Neural cell (in vitro differentiated cells): ENCODE results near the gene NLRP5. TPM values are rescaled to one million over a fixed set of nuclear protein-coding genes. Genes with fewer than 3 reads are reported as not detected.

ENCODE experiments used
- H2AFZ ChIP-seq: fragments of 200-600, 300-800 bp; sonication (generic), shearing (Covaris generic); 2 replicates; pipeline ENCODE4 v1.6.0; 2014; ENCODE audit warnings: low read depth, mild to moderate bottlenecking, antibody characterized with exemption, low read length, moderate library complexity
- H3F3A ChIP-seq: fragments of 200-600 bp; shearing (Covaris generic); 2 replicates; pipeline ENCODE4 v1.6.1; 2016; ENCODE audit warnings: mild to moderate bottlenecking, moderate library complexity, mixed read lengths, antibody characterized with exemption, low read length; ENCODE audit not compliant: insufficient read depth, poor library complexity, severe bottlenecking
- H3K27ac ChIP-seq: fragments of 200-600, 300-800 bp; sonication (generic), shearing (Covaris generic); 2 replicates; pipeline ENCODE4 v1.5.1; 2014; ENCODE audit warnings: mild to moderate bottlenecking, low read length, moderate library complexity
- H3K27me3 ChIP-seq: fragments of 300-800, 200-600 bp; sonication (generic), shearing (Covaris generic); 2 replicates; pipeline ENCODE4 v1.6.0; 2014; ENCODE audit warnings: mild to moderate bottlenecking, low read depth, low read length, moderate library complexity; ENCODE audit not compliant: insufficient read depth
- H3K36me3 ChIP-seq: fragments of 300-800, 200-600 bp; sonication (generic), shearing (Covaris generic); 2 replicates; pipeline ENCODE4 v1.5.1; 2014; ENCODE audit warnings: mild to moderate bottlenecking, antibody characterized with exemption, low read length, moderate library complexity; ENCODE audit not compliant: insufficient read depth
- H3K4me2 ChIP-seq: fragments of 300-800, 200-600 bp; sonication (generic), shearing (Covaris generic); 2 replicates; pipeline ENCODE4 v1.6.0; 2014; ENCODE audit warnings: mild to moderate bottlenecking, low read length
- H3K4me3 ChIP-seq: fragments of 300-800, 200-600 bp; sonication (generic), shearing (Covaris generic); 2 replicates; pipeline ENCODE4 v1.5.1; 2014; ENCODE audit warnings: mild to moderate bottlenecking, low read length, moderate library complexity
- H3K79me2 ChIP-seq: fragments of 200-600 bp; shearing (Covaris generic); replicated peaks from 2 replicates; pipeline ENCODE4 v1.6.0; 2014; ENCODE audit warnings: mild to moderate bottlenecking, low read length, moderate library complexity; ENCODE audit not compliant: insufficient read depth
- H3K9ac ChIP-seq: fragments of 300-800, 200-600 bp; sonication (generic), shearing (Covaris generic); 2 replicates; pipeline ENCODE4 v1.6.1; 2016; ENCODE audit warnings: mild to moderate bottlenecking, low read length, mixed read lengths
- H3K9me2 ChIP-seq: fragments of 200-600 bp; shearing (Covaris generic); 2 replicates; pipeline ENCODE4 v1.6.1; 2016; ENCODE audit warnings: mild to moderate bottlenecking, low read length, mixed read lengths; ENCODE audit not compliant: insufficient read depth
- H3K9me3 ChIP-seq: fragments of 200-600, 300-800 bp; sonication (generic), shearing (Covaris generic); 2 replicates; pipeline ENCODE4 v1.6.1; 2016; ENCODE audit warnings: mild to moderate bottlenecking, mixed run types, low read length, moderate library complexity, mixed read lengths
- H4K20me1 ChIP-seq: fragments of 200-600 bp; shearing (Covaris generic); 2 replicates; pipeline ENCODE4 v1.6.1; 2016; ENCODE audit warnings: mild to moderate bottlenecking, mixed run types; ENCODE audit not compliant: insufficient read depth
- CTCF ChIP-seq: fragments of 450-650 bp; IDR thresholded peaks from 2 replicates; pipeline ENCODE4 v1.5.1; 2014; ENCODE audit warnings: antibody characterized with exemption, mild to moderate bottlenecking, moderate library complexity; ENCODE audit not compliant: poor library complexity, severe bottlenecking
- EP300 ChIP-seq: fragments of 450-650 bp; conservative IDR thresholded peaks from 2 replicates; pipeline ENCODE4 v1.6.1; 2014; ENCODE audit warnings: antibody characterized with exemption, mild to moderate bottlenecking, moderate library complexity; ENCODE audit not compliant: poor library complexity, severe bottlenecking
- EZH2 ChIP-seq: fragments of 200-600, 300-800 bp; shearing (Covaris generic), sonication (generic); IDR thresholded peaks from 2 replicates; pipeline ENCODE4 v1.6.1; 2014; ENCODE audit warnings: antibody characterized with exemption, low read length, borderline replicate concordance, mild to moderate bottlenecking; ENCODE audit not compliant: insufficient read depth, poor library complexity, severe bottlenecking
- MXI1 ChIP-seq: fragments of 450-650 bp; conservative IDR thresholded peaks from 2 replicates; pipeline ENCODE4 v1.6.1; 2014; ENCODE audit warnings: antibody characterized with exemption, mild to moderate bottlenecking; ENCODE audit not compliant: poor library complexity, severe bottlenecking
- POLR2AphosphoS5 ChIP-seq: IDR thresholded peaks from 2 replicates; pipeline ENCODE4 v1.6.1; 2012
- RAD21 ChIP-seq: fragments of 450-650 bp; conservative IDR thresholded peaks from 2 replicates; pipeline ENCODE4 v1.6.1; 2014; ENCODE audit warnings: antibody characterized with exemption, mild to moderate bottlenecking, moderate library complexity
- REST ChIP-seq: IDR thresholded peaks from 2 replicates; pipeline ENCODE4 v1.6.1; 2012; ENCODE audit warnings: borderline replicate concordance
- SMC3 ChIP-seq: fragments of 450-650 bp; conservative IDR thresholded peaks from 2 replicates; pipeline ENCODE4 v1.6.1; 2014; ENCODE audit warnings: antibody characterized with exemption, mild to moderate bottlenecking, moderate library complexity; ENCODE audit not compliant: poor library complexity
- TAF1 ChIP-seq: IDR thresholded peaks from 2 replicates; pipeline ENCODE4 v1.6.1; 2012; ENCODE audit warnings: low read depth
- polyA plus RNA-seq: library from polyadenylated mRNA; depleted of rRNA; stranded (reverse); fragments of >200 nt; gene quantifications from 2 replicates; pipeline ENCODE4 v1.2.3, GENCODE V29; 2014

The NLRP5 gene
- polyA plus RNA-seq, 1 donor from 2014 or later = not detected

- Histone ChIP-seq H3K27ac (no peak overlapping the region), H3K4me3 (no peak overlapping the region), H3F3A (no peaks in the 10 kb centered on the region), H4K20me1 (no peaks in the 10 kb centered on the region), H3K9me3 (no peaks in the 10 kb centered on the region), H3K27me3 (no peaks in the 10 kb centered on the region), H3K36me3 (no peaks in the 10 kb centered on the region), H3K9ac (no peak overlapping the region), H3K79me2 (no peaks in the 10 kb centered on the region), H3K9me2 (no peaks in the 10 kb centered on the region), H3K4me2 (no peak overlapping the region), H2AFZ (no peak overlapping the region)
- TF ChIP-seq MXI1 (no peak), EZH2 (no peak), CTCF (no peak), POLR2AphosphoS5 (no peak), TAF1 (no peak), REST (no peak), SMC3 (no peak), EP300 (no peak)
These were observed 40.2 kb downstream of the NLRP5 start for GRCh38 chr19:56026769-56027168.

- H3K4me2 ChIP-seq = no peak overlapping the region
- H3K9ac ChIP-seq = no peak overlapping the region
- H3K4me3 ChIP-seq = no peak overlapping the region
- TF ChIP-seq TAF1 (no peak), MXI1 (no peak), POLR2AphosphoS5 (no peak), RAD21 (no peak)
- no peaks in the 10 kb centered on the region for H3K36me3 ChIP-seq
- no peak overlapping the region for H2AFZ ChIP-seq
- H4K20me1 ChIP-seq = no peaks in the 10 kb centered on the region
- H3K9me2 ChIP-seq = no peaks in the 10 kb centered on the region
- H3K79me2 ChIP-seq = no peaks in the 10 kb centered on the region
- no peaks in the 10 kb centered on the region for H3K27me3 ChIP-seq
- peaks cover 3% of the 10 kb centered on the region for H3K9me3 ChIP-seq
- H3F3A ChIP-seq = no peaks in the 10 kb centered on the region
- no peak overlapping the region for H3K27ac ChIP-seq
These were observed 67.0 kb downstream of the NLRP5 start for GRCh38 chr19:56053596-56053995.
